GM23338 (cell line): ENCODE measurements around the gene LTB. TPM values are rescaled to one million over a fixed set of nuclear protein-coding genes. Genes with fewer than 3 reads are reported as not detected.

Experiments used
- ATAC-seq: fragments of 200-7000 bp; cut with Tn5 transposase; 3 replicates; pipeline ENCODE4 v1.9.1; 2020
- DNase-seq: peaks from one replicate; pipeline ENCODE4 v3.0.0-alpha.2; 2015; ENCODE audit warnings: low spot score
- H2AFZ ChIP-seq: fragments of 200-600 bp; sonication (generic); 2 replicates; pipeline ENCODE4 v1.8.0; 2016; ENCODE audit warnings: antibody characterized with exemption, mild to moderate bottlenecking, moderate library complexity
- H3F3A ChIP-seq: fragments of 200-600 bp; sonication (generic); replicated peaks from 2 replicates; pipeline ENCODE4 v1.8.0; 2017; ENCODE audit warnings: antibody characterized with exemption, mixed run types, low read depth
- H3K27ac ChIP-seq: fragments of 200-600 bp; sonication (generic); 2 replicates; pipeline ENCODE4 v1.6.1; 2016; ENCODE audit warnings: low read depth
- H3K27me3 ChIP-seq: fragments of 200-600 bp; sonication (generic); 2 replicates; pipeline ENCODE4 v1.8.0; 2016; ENCODE audit warnings: mild to moderate bottlenecking, mixed run types, moderate library complexity; ENCODE audit not compliant: insufficient read depth
- H3K36me3 ChIP-seq: fragments of 200-600 bp; sonication (generic); 2 replicates; pipeline ENCODE4 v1.8.0; 2016; ENCODE audit warnings: mild to moderate bottlenecking; ENCODE audit not compliant: insufficient read depth
- H3K4me1 ChIP-seq: fragments of 200-600 bp; sonication (generic); 2 replicates; pipeline ENCODE4 v1.8.0; 2016; ENCODE audit warnings: mild to moderate bottlenecking, moderate library complexity; ENCODE audit not compliant: insufficient read depth
- H3K4me2 ChIP-seq: fragments of 200-600 bp; sonication (generic); 2 replicates; pipeline ENCODE4 v1.7.1; 2017; ENCODE audit warnings: mixed run types
- H3K4me3 ChIP-seq: fragments of 200-600 bp; sonication (generic); 2 replicates; pipeline ENCODE4 v1.6.1; 2016; ENCODE audit warnings: mixed run types
- H3K79me2 ChIP-seq: fragments of 200-600 bp; sonication (generic); replicated peaks from 2 replicates; pipeline ENCODE4 v1.8.0; 2017; ENCODE audit warnings: mild to moderate bottlenecking; ENCODE audit not compliant: insufficient read depth
- H3K9me2 ChIP-seq: fragments of 200-600 bp; sonication (generic); 2 replicates; pipeline ENCODE4 v1.8.0; 2017; ENCODE audit not compliant: insufficient read depth
- H4K20me1 ChIP-seq: fragments of 200-600 bp; sonication (generic); replicated peaks from 2 replicates; pipeline ENCODE4 v1.8.0; 2017; ENCODE audit warnings: mild to moderate bottlenecking; ENCODE audit not compliant: insufficient read depth
- H3K27ac Mint-ChIP-seq: 2 replicates; pipeline ENCODE4 v1.8.0; 2020; ENCODE audit warnings: inconsistent platforms, mild to moderate bottlenecking, moderate library complexity, mixed read lengths
- H3K27me3 Mint-ChIP-seq: 3 replicates; pipeline ENCODE4 v1.8.0; 2022; ENCODE audit warnings: low read depth, mild to moderate bottlenecking, moderate library complexity, mixed read lengths, inconsistent platforms; ENCODE audit not compliant: insufficient read depth, poor library complexity
- H3K36me3 Mint-ChIP-seq: 3 replicates; pipeline ENCODE4 v1.8.0; 2021; ENCODE audit warnings: low read depth, mild to moderate bottlenecking, inconsistent platforms, moderate library complexity, mixed read lengths
- H3K4me1 Mint-ChIP-seq: 3 replicates; pipeline ENCODE4 v1.8.0; 2020; ENCODE audit warnings: mild to moderate bottlenecking, inconsistent platforms, mixed read lengths
- H3K4me3 Mint-ChIP-seq: 3 replicates; pipeline ENCODE4 v1.8.0; 2021; ENCODE audit warnings: moderate library complexity, mild to moderate bottlenecking, inconsistent platforms, mixed read lengths
- H3K9me3 Mint-ChIP-seq: 3 replicates; pipeline ENCODE4 v1.8.0; 2020; ENCODE audit warnings: moderate library complexity, mild to moderate bottlenecking, inconsistent platforms, mixed read lengths
- ETS1 ChIP-seq: IDR thresholded peaks from 2 replicates; pipeline ENCODE4 v1.6.1; 2016; ENCODE audit warnings: antibody characterized with exemption
- NANOG ChIP-seq: IDR thresholded peaks from 2 replicates; pipeline ENCODE4 v1.6.1; 2016; ENCODE audit warnings: antibody characterized with exemption, borderline replicate concordance
- REST ChIP-seq: IDR thresholded peaks from one replicate; pipeline ENCODE4 v1.6.1; 2018; ENCODE audit warnings: antibody characterized with exemption; ENCODE audit not compliant: unreplicated experiment
- STAT1 ChIP-seq: IDR thresholded peaks from one replicate; pipeline ENCODE4 v1.6.1; 2016; ENCODE audit warnings: antibody characterized with exemption; ENCODE audit not compliant: unreplicated experiment
- ZNF462 ChIP-seq: fragments of 250-450 bp; sonication (Bioruptor Pico); IDR thresholded peaks from 2 replicates; pipeline ENCODE4 v1.5.0; 2020; ENCODE audit warnings: mild to moderate bottlenecking, moderate library complexity
- polyA plus RNA-seq: library from polyadenylated mRNA; unstranded; fragments of >200 nt; fragmentation: Nextera tagmentation; extraction: Ambion mirVana; gene quantifications from 2 replicates; pipeline ENCODE4 v1.2.1, GENCODE V29; 2016
- total RNA-seq: library from RNA; depleted of rRNA; stranded (reverse); fragments of >200 nt; shearing (Covaris generic); gene quantifications from 2 replicates; pipeline ENCODE4 v1.2.3, GENCODE V29; 2014

LTB gene
- total and polyA plus RNA-seq, 2 experiments from 2014 or later = 1.7 TPM; not detected in 1

DNA sequence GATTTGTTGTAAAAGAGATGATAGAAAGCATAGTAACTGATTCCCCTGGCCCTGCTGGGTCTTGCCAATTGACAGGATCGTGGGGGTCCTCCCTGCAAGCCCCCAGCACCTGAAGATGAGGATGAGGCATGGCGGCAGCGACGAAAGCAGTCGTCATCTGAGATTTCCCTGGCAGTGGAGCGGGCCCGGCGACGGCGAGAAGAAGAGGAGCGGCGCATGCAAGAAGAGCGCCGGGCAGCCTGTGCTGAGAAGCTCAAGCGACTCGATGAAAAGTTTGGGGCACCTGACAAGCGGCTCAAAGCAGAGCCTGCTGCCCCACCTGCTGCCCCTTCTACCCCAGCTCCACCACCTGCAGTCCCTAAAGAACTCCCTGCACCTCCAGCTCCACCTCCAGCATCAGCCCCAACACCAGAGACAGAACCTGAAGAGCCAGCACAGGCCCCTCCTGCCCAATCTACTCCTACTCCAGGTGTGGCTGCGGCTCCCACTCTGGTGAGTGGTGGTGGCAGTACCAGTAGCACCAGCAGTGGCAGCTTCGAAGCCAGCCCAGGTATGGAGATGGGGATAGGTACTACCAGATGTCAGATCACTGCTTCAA lies 45.6 kb upstream of the LTB start (continued):
- TF ChIP-seq ZNF462 (CRISPR knock-in tag) (no peak), ETS1 (no peak)

DNA sequence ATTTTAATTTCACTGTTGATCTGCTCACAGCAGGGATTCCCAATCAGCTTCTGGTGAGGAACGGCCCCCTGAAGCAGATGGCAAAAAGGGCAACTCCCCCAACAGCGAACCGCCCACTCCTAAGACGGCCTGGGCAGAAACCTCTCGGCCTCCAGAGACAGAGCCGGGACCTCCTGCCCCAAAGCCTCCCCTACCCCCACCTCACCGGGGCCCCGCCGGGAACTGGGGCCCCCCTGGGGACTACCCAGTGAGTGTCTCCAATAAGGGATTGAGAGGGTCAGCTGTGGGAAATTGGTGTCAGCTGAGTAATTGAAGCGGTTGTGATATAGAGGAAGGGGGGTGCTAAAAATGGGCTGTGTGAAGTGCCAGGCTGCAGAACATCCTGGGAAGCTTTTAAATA lies 44.7 kb upstream of the LTB start:
- no peak overlapping the region for H3K27ac Mint-ChIP-seq
- Histone ChIP-seq H3K27ac (no peak overlapping the region), H3K27me3 (no peaks in the 10 kb centered on the region), H3F3A (peaks cover 52% of the 10 kb centered on the region), H3K36me3 (peaks cover 85% of the 10 kb centered on the region), H3K4me2 (no peak overlapping the region), H3K4me1 (peaks cover 10% of the 10 kb centered on the region), H2AFZ (no peak overlapping the region), H4K20me1 (peaks cover 61% of the 10 kb centered on the region), H3K4me3 (no peak overlapping the region), H3K79me2 (peaks cover 69% of the 10 kb centered on the region), H3K9me2 (no peaks in the 10 kb centered on the region)
- H3K27me3 Mint-ChIP-seq = peaks cover 13% of the 10 kb centered on the region
- H3K9me3 Mint-ChIP-seq = no peaks in the 10 kb centered on the region; the same call in 2 of the 3 replicates
- DNase-seq (no peak), ATAC-seq (no peak)
- H3K4me3 Mint-ChIP-seq = no peak overlapping the region; the same call in 2 of the 3 replicates
- H3K36me3 Mint-ChIP-seq = peaks cover 99% of the 10 kb centered on the region
- H3K4me1 Mint-ChIP-seq = peaks cover 9% of the 10 kb centered on the region
- no peak for TF ChIP-seq NANOG
- no peak for TF ChIP-seq STAT1
- TF ChIP-seq REST = no peak
- no peak for TF ChIP-seq ETS1
